Bone marrow (tissue), 2 donors: ENCODE results near the gene ADCK1.
"Not testable (repeated sequence)": the region's sequence is repeated elsewhere in the genome, so short reads cannot be mapped to it uniquely, and the experiment has no call there.

ENCODE experiments used
- DNase-seq, 2 donors: peaks; one replicate each; lab custom pipeline; 2025; lab: John Stamatoyannopoulos, UW

The ADCK1 gene

GRCh38 chr14:77950371-77951063, 150.6 kb downstream of the ADCK1 start:
- no peak for DNase-seq

GRCh38 chr14:77955816-77956484, 156.0 kb downstream of the ADCK1 start:
- DNase-seq, result no peak

DNA sequence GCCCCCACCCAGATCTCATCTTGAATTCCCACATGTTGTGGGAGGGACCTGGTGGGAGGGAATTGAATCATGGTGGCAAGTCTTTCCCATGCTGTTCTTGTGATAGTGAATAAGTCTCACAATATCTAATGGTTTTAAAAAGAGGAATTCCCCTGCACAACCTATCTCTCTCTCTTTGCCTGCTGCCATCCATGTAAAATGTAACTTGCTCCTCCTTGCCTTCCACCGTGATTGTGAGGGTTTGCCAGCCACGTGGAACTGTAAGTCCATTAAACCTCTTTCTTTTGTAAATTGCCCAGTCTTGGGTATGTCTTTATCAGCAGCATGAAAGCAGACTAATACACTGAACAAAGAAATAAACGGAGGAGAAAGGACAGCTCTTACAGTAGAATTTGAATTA, 159.8 kb downstream of the ADCK1 start:
- DNase-seq, result not testable (repeated sequence)

DNA sequence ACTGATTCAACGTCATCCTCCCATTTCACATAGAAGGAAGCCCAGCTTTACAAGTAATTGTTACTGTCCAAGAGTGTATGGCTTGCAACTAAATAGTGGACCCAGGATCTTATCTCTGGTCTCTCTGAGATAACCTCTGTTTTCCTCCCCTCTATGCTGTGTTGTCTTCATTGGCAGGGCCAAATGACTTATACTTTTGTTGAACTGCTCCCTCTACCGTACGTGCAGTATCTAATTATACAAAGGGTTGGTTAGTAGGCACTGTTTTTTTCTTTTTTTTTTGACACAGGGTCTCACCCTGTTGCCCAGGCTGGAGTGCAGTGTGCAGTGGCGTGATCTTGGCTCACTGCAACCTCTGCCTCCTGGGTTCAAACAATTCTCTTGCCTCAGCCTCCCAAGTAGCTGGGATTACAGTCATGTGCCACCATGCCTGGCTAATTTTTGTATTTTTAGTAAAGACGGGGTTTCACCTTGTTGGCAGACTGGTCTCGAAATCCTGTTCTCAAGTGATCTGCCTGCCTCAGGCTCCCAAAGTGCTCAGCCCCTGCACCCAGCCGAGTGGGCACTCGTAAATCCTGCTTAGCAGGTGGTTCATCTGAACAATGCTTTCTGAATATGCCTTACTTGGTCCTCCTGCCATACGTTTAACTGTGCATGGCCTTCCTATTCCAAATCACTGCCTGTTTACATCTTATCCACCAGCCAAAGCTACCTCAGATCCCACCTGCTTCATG, 162.1 kb downstream of the ADCK1 start:
- DNase-seq, result no peak

DNA sequence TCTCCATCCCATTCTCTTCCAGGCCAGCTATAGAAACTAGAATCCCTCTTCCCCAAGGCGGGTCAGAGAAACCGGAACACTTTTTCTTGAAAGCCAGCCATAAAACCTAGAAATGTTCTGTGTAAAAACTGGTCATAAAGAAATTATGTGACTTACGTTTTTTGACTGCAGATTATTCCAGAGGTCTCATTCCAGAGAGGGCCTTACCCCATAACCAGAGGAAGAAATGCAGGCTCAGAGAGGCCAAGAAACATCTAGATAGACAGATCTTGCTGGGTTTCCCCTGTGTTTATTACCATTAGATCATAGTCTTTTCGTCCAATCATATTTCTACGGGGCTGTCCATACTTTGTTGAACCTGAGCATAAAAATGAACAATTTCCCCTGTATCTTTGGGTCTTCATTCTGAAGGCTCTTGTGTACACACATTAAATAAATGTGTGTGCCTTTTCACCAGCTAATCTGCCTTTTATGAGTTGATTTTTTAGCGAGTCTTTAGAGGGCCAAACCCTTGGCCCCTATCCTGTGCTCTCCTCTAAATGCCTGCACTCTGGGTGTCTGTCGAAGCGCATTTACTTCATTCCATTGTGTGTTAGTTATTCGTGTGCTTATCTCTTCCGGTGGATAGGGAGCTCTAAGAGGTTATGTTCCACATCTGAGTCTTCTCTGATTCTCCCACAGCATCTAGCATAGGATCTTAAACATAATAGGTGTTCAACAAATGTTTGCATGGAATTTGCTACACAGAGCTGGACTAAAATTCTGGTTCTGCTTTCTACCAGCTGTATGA, 163.0 kb downstream of the ADCK1 start:
- no peak for DNase-seq

DNA sequence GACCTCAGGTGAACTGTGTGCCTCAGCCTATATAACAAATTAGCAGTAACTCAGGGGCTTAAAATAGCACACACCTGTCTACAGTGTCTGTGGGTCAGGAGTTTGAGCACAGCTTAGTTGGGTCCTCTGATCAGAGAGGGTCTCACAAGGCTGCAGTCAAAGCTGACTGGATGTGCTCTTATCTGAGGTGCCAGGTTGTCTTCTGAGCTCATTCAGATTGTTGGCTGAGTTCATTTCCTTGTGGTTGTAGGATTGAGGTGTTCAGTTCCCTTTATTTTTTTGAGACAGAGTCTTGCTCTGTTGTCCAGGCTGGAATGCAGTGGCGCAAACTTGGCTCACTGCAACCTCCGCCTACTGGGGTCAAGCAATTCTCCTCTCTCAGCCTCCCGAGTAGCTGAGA, 164.7 kb downstream of the ADCK1 start:
- no peak for DNase-seq

- DNase-seq, result no peak
Measured at GRCh38 chr14:77965050-77965449, 165.1 kb downstream of the ADCK1 start.

DNA sequence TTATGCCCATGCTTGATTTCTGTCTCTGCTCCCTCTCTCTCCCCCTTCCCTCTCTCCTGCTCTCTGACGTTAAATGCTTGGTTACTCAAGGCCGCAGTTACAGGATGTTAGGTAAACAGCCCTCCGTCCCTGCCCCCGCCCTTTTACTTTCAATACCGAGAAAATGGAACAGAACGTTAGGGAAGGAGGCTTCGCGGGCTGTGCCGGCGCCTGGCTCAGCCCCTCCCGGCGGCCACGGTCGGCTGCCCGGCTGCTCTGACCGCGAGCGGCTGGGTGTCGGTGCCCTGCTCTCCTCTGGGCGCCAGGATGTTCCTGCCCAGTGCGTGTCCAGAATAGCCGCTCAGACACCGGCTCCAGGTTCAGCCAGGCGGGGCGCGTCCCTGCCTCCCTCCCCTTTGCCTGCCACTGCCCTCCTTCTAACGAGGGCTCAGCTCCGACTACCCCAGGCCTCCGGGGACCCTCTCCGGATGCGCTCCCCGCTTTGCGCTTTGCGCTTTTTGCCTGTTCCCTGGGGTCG, 166.1 kb downstream of the ADCK1 start:
- DNase-seq, result peak in 1 of 2 donors; percentile 22

DNA sequence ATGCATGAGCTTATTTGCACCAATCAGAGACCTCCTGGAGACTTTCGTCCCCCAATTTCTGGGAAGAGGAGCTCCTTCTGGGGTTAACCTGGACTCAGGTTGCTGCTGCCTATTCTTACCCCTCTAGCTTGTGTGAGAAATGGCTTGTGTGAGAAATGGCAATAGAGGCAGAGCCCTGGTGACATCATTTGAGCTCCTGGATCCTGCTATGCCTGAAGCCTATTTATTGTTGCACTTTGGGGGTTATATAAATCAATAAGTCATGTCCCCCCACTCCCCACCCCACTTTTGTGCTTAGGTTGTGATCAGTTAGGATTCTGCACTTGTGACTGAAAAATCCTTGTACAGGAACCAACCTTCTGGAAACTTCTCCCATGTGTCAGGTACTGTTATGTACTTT, 167.2 kb downstream of the ADCK1 start:
- DNase-seq, result no peak

GRCh38 chr14:77970646-77971045, 170.7 kb downstream of the ADCK1 start:
- DNase-seq, result no peak

- DNase-seq, result no peak
Measured at GRCh38 chr14:77973246-77973645, 173.3 kb downstream of the ADCK1 start.

- no peak for DNase-seq
Measured at GRCh38 chr14:77976591-77976990, 176.7 kb downstream of the ADCK1 start.

GRCh38 chr14:77979171-77979570, 179.3 kb downstream of the ADCK1 start:
- no peak for DNase-seq

DNA sequence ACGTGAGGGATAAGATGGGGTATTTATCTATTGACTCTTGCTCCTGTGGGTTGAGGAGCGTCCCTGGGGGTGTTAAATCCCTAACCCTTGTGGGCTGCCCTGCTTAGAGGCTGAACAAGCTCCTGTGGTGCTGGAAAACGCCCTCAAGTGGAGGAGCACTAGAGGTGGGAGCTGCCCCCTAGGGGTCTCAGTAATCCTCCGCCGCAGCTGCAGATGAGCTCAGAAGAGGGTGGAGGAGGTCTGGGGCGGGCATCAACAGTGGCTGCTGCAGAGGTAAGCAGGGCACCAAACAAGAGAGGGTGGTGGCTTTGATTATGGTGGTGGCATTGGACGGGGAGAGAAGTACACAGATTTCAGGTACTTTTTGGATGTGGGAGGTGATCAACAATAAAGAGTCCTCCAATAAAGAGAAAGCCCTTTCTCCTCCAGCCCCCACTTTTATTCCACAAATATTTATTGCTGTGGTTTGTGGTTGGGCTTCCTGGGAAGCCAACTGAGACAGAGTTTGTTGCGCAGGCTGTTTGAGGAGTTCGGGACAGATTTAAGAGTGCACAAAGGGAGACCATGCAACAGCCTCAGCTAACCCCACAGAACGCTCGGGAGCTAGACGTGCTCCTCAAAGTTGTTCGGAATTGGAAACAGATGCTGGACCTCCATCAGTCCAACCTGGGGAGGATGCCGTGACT, 179.9 kb downstream of the ADCK1 start:
- DNase-seq, result no peak

DNA sequence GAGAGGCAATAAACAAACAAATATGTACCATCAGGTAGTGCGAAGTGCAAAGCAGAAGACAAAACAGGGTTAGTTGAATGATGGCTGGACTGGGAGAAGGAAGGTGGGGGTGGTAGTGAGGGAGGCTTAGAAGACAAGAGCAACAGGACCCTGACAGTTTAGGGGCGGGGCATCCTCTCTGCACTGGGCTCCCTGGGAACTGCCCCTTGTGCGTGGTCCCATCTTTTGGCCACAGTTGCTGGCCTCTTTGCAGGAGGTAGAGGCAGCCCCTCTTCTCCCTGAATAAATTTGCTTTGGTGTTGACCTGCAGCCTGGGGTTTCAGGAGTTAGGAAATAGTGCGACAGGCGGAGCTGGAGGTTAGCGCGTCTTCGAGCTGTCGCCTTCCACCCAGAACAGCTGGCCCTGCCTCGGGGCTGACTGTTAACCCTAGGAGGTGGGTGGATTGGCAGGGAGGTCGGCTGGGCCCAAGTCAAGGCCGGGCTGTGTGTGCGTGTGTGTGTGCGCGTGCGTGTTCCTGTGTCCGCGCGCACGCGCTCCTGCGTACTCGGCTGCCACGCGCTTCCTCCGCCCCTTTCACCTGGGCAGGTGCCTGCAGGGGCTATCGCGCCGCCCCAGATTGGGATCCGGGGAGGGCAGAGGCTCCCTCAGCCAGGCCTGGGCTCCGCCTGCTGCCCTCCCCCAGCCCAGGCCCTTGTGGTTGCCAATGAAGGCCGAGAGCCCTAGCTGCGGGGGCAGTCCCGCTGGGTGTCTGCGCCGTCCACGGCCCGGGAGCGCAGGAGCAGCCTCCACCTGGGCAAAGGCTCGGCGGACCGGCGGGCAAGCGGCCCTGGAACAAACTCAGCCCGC, 180.8 kb downstream of the ADCK1 start:
- DNase-seq, result no peak
